Measurements from ENCODE around the gene FSCN2.
"Not testable (repeated sequence)": the region's sequence is repeated elsewhere in the genome, so short reads cannot be mapped to it uniquely, and the experiment has no call there.

FSCN2 gene

GRCh38 chr17:81580481-81580880 lies 52.3 kb downstream of the FSCN2 start:
- DNase-seq = no peak

- DNase-seq = no peak
Measured at GRCh38 chr17:81581758-81582157, 53.6 kb downstream of the FSCN2 start.

GRCh38 chr17:81582341-81582740 lies 54.2 kb downstream of the FSCN2 start:
- DNase-seq = no peak

- DNase-seq = no peak
Measured at GRCh38 chr17:81582749-81583148, 54.6 kb downstream of the FSCN2 start.

- no peak for DNase-seq
Measured at GRCh38 chr17:81583589-81584342, 55.6 kb downstream of the FSCN2 start.

GRCh38 chr17:81584771-81585170 lies 56.6 kb downstream of the FSCN2 start:
- not testable (repeated sequence) for DNase-seq

- DNase-seq = no peak
Measured at GRCh38 chr17:81586096-81586495, 57.9 kb downstream of the FSCN2 start.

Measured in activated CD4-positive, alpha-beta T cell treated with anti-CD3 and anti-CD28 coated beads, Interleukin-2, amount 50 U/mL, for 1 hour (primary cell).